HT1080 (cell line): ENCODE data around the gene C3. TPM values are rescaled to one million over a fixed set of nuclear protein-coding genes. Genes with fewer than 3 reads are reported as not detected.
"Not testable (repeated sequence)": the region's sequence is repeated elsewhere in the genome, so short reads cannot be mapped to it uniquely, and the experiment has no call there.

Experiments
- DNase-seq: peaks from one replicate; pipeline ENCODE4 v3.0.0-alpha.2; 2015; ENCODE audit warnings: low read depth
- total RNA-seq: library from RNA; depleted of rRNA; stranded (reverse); fragments of >200 nt; shearing (Covaris generic); gene quantifications from 2 replicates; pipeline ENCODE4 v1.2.3, GENCODE V29; 2014

The C3 gene
- total RNA-seq, 1 experiment from 2014 or later: 0.14 TPM

- DNase-seq: no peak
Observed at GRCh38 chr19:6664916-6665315, 55.5 kb downstream of the C3 start.

- peak; percentile 33 for DNase-seq
Observed at GRCh38 chr19:6663236-6664201, 56.9 kb downstream of the C3 start.

- no peak for DNase-seq
Observed at GRCh38 chr19:6662702-6663101, 57.7 kb downstream of the C3 start.

- DNase-seq: not testable (repeated sequence)
Observed at GRCh38 chr19:6661509-6662244, 58.8 kb downstream of the C3 start.

- DNase-seq: no peak
Observed at GRCh38 chr19:6660930-6661329, 59.5 kb downstream of the C3 start.

DNA sequence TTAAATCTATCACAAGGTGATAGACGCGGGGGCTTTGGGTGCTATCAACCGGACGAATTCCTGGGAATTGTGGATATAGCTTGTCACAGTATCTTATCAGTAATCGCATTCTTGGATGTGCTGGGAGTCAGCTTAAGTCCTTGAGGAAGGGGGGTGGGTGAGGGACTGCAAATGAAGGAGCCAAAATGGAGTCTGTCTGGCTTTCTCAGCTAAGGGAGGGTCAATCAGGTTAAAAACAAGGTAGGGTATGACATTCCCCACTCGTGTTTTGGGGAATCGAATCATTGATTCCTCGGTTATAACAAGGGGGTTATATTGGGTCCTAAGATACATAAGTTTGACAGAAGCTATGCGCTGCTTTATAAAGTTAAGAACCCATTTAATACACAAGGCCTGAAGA lies 64.1 kb downstream of the C3 start:
- DNase-seq: not testable (repeated sequence)

DNA sequence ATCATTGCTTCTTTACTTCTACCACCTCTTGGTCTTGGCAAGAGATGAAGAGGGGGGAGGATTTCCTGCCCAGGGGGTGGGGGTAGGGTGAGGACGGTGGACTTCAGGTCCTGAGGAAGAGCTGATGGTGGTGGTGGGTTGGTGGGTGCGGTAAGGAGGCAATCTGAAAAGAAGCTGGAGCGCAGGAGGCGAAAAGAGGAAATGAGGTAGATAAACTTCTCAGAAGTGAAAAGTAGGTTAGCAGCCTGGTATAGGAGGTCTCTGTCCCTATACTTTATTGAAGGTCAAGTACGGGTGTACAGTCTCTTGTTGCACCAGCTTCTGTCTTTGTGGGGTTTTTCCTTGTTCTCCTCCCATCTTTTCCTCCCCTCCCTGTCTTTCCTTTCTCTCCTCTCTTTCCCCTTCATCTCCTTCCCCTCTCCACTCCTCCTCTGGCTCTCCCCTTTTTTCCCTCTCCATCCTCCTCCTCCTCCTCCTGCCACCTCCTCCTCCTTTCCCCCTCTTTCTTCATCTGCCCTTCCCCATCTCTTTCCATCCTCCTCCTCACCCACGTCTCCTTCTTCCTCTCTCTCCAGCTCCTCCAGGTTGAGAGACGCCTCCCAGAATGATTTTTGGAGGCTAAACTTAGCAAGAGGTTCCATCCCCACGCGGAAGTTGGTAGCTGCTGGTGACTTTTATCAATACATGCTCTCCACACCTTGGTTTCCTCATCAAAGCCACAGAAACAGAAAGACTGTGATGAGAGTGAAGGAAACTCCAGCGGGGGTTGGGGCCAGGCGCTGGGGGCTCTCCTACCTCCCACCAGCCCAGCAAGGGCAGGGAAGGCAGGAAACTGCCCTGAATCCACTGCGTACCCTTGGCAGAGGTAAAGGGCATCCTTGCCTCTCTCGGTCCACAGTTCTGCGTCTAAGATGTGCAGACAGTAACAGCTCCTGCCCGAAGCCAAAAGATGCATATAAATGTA lies 65.8 kb downstream of the C3 start:
- no peak for DNase-seq

GRCh38 chr19:6652805-6653094 lies 67.7 kb downstream of the C3 start:
- DNase-seq: no peak

DNA sequence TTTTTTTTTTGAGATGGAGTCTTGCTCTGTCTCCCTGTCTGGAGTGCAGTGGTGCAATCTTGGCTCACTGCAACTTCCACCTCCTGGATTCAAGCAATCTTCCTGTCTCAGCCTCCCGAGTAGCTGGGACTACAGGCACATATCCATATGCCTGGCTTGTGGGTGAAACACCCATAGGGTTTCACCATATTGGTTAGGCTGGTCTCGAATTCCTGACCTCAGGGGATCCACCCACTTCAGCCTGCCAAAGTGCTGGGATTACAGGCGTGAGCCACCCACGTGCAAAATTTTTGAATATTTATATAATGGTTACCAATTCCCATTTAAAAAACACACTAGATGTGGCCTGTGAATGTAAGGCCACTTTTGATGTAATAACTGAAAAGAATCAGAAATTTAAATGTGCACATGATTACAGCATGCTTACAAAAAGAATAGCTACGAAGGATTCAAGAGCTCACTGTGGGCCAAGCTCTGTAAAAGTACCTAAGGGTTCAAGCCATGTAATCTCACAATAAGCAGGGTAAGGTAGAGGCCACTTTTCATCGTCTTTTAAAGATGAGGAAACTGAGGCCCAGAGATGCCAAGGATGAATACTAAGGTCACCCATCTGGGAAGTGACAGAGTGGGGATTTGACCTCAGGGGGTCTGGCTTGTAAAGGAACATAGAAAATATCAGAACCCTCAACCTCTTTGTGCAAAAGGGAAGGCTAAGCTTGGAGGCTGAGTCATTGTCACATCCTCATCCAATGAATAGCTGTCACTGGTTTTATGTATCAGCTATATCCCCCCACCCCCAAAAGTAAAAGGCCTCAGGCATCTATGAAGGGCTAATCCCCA lies 68.3 kb downstream of the C3 start:
- no peak for DNase-seq

DNA sequence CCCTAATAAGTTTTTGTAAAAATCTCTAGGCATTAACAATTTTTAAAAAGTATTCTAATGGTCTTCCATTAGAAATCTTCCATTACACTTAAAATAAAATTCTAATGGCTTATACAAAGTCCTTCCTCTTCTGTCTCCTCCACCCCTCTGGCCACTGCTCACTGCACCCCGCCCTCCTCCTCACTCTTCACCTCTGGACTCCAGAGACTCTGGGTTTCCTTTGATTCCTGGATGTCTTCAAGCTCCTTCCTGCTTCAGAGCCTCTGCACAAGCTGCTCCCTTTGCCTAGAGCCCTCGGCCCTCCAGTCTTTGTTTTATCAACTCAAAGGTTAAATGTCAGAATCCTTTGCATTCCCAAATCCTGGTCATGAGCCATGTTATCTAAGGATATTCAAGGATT lies 71.3 kb downstream of the C3 start:
- no peak for DNase-seq

- DNase-seq: no peak
Observed at GRCh38 chr19:6648141-6648715, 72.2 kb downstream of the C3 start.

GRCh38 chr19:6644796-6645195 lies 75.7 kb downstream of the C3 start:
- no peak for DNase-seq

GRCh38 chr19:6640333-6640732 lies 80.1 kb downstream of the C3 start:
- not testable (repeated sequence) for DNase-seq

DNA sequence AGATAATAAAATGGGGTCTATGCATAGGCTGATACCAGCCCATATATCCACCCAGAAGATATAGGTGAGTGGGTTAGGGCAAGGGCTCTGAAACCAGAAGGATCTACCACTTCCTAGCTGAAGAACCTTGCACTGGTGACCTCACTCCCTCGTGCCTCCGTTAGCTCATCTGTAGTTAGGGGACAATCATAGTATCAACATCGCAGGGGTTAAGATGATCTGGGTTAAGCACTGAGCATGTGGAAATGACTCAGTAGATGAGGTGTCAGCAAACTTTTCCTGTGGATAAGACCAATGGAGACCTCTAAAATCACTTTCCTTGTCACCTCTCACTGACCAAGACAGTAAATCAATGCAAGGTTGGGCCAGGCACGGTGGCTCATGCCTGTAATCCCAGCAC lies 81.0 kb downstream of the C3 start:
- DNase-seq: peak; percentile 74

GRCh38 chr19:6633456-6633813 lies 87.0 kb downstream of the C3 start:
- DNase-seq: not testable (repeated sequence)

DNA sequence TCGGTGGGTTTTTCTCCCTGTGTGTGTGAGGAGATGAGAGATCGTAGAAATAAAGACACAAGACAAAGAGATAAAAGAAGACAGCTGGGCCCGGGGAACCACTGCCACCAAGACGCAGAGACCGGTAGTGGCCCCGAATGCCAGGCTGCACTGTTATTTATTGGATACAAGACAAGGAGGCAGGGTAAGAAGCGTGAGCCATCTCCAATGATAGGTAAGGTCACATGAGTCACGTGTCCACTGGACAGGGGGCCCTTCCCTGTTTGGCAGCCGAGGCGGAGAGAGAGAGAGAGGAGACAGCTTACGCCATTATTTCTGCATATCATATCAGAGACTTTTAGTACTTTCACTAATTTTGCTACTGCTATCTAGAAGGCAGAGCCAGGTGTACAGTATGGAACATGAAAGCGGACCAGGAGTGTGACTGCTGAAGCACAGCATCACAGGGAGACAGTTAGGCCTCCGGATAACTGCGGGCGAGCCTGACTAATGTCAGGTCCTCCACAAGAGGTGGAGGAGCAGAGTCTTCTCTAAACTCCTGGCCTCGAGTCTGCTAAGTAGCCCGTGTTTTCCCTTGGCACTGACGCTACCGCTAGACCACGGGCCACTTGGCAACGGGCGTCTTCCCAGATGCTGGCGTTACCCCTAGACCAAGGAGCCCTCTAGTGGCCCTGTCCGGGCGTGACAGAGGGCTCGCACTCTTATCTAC lies 87.5 kb downstream of the C3 start:
- DNase-seq: peak; percentile 68

- peak; percentile 55 for DNase-seq
Observed at GRCh38 chr19:6632002-6632621, 88.3 kb downstream of the C3 start.
